Esophagus muscularis mucosa (tissue), 4 donors: ENCODE data around the gene TIMMDC1. TPM values are rescaled to one million over a fixed set of nuclear protein-coding genes. Genes with fewer than 3 reads are reported as not detected.

ENCODE experiments used
- DNase-seq: peaks from one replicate; pipeline ENCODE4 v3.0.0-alpha.2; 2017; ENCODE audit errors: extremely low spot score
- H3K27ac ChIP-seq, 4 donors: fragments of 200-600 bp; sonication (generic); replicated peaks in 1 of 4; 1 replicate in 3 of 4; 2 replicates in 1 of 4; pipeline ENCODE4 v1.5.1; 2016 to 2019; ENCODE audit warnings: mild to moderate bottlenecking in 1 of 4
- H3K27me3 ChIP-seq, 4 donors: fragments of 200-600 bp; sonication (generic); one replicate each; pipeline versions ENCODE4 v1.5.1 to v1.6.0; 2016 to 2019
- H3K36me3 ChIP-seq, 4 donors: fragments of 200-600 bp; sonication (generic); one replicate each; pipeline ENCODE4 v1.5.1; 2016 to 2019
- H3K4me1 ChIP-seq, 4 donors: fragments of 200-600 bp; sonication (generic); one replicate each; pipeline ENCODE4 v1.5.1; 2016 to 2019
- H3K4me3 ChIP-seq, 4 donors: fragments of 200-600 bp; sonication (generic); 1 replicate in 2 of 4; 2 replicates in 2 of 4; pipeline ENCODE4 v1.5.1; 2016 to 2019; ENCODE audit warnings: mild to moderate bottlenecking in 4 of 4, moderate library complexity in 1 of 4
- H3K9me3 ChIP-seq, 4 donors: fragments of 200-600 bp; sonication (generic); 1 replicate in 3 of 4; 2 replicates in 1 of 4; pipeline ENCODE4 v1.5.1; 2016 to 2019
- CTCF ChIP-seq, 3 experiments: fragments of 200-600 bp in 2 of 3; fragments of 450-650 bp in 1 of 3; sonication (generic) in 2 of 3; IDR thresholded peaks; one replicate each; pipeline ENCODE4 v1.5.1; 2017 to 2019; ENCODE audit warnings: antibody characterized with exemption in 3 of 3, mild to moderate bottlenecking in 2 of 3, moderate library complexity in 1 of 3
- EP300 ChIP-seq: sonication (generic); formaldehyde crosslinking; IDR thresholded peaks from one replicate; pipeline ENCODE4 v1.6.1; 2017; ENCODE audit warnings: antibody characterized with exemption
- POLR2A ChIP-seq: fragments of 450-650 bp; IDR thresholded peaks from one replicate; pipeline ENCODE4 v1.6.1; 2017; ENCODE audit warnings: antibody characterized with exemption, moderate library complexity, mild to moderate bottlenecking, low read depth
- POLR2AphosphoS5 ChIP-seq, 2 donors: sonication (generic); formaldehyde crosslinking; IDR thresholded peaks; one replicate each; pipeline ENCODE4 v1.6.1; 2017; ENCODE audit warnings: antibody characterized with exemption in 2 of 2
- WGBS: methylation state at CpG from one replicate; pipeline ENCODE4 v1.1.5; 2018; 5-methylcytosine and 5-hydroxymethylcytosine counted together
- intact Hi-C: fragments of 100-400 bp; cut with DNase I; formaldehyde crosslinking; loops from one replicate; pipeline ENCODE4 v1.15.1; 2023
- total RNA-seq, 4 donors: library from RNA; depleted of rRNA; stranded (reverse); fragments of >200 nt; gene quantifications; one replicate each; pipeline versions ENCODE4 v1.1.0 to v1.2.1, GENCODE V29; 2016

TIMMDC1 gene
- total RNA-seq, 4 donors from 2014 or later: 45.7 to 63.9 (median 54.7) TPM

- TF ChIP-seq POLR2A (no peak), CTCF (IDR thresholded peaks at IDR 0.05) (no peak), EP300 (no peak), POLR2AphosphoS5 (IDR thresholded peaks at IDR 0.05) (no peak)
- Histone ChIP-seq H3K27me3 (no peaks in the 10 kb centered on the region), H3K9me3 (no peaks in the 10 kb centered on the region), H3K4me3 (no peak overlapping the region), H3K27ac (no peak overlapping the region), H3K36me3 (peaks cover 18 to 89% (median 67%) of the 10 kb centered on the region in 4 donors), H3K4me1 (no peaks in the 10 kb centered on the region)
- WGBS: 85% methylated on average over 2 of the region's 2 CpGs
- no peak for DNase-seq
- intact Hi-C loops: no loop called here
Observed at GRCh38 chr3:119481079-119481478, 17.3 kb upstream of the TIMMDC1 start.

- Histone ChIP-seq H3K4me3 (no peak overlapping the region), H3K27ac (no peak overlapping the region), H3K4me1 (no peaks in the 10 kb centered on the region), H3K27me3 (no peaks in the 10 kb centered on the region), H3K9me3 (no peaks in the 10 kb centered on the region), H3K36me3 (peaks cover 30 to 90% (median 69%) of the 10 kb centered on the region in 4 donors)
- no peak for DNase-seq
- WGBS: 89% methylated on average over 1 of the region's 1 CpG
- intact Hi-C loops: no loop called here
- no peak for TF ChIP-seq POLR2AphosphoS5 (IDR thresholded peaks at IDR 0.05)
- no peak for TF ChIP-seq EP300
- TF ChIP-seq POLR2A: no peak
- TF ChIP-seq CTCF (IDR thresholded peaks at IDR 0.05): no peak
Observed at GRCh38 chr3:119483101-119483500, 15.2 kb upstream of the TIMMDC1 start.

- intact Hi-C loops: no loop called here
- Histone ChIP-seq H3K4me1 (no peaks in the 10 kb centered on the region), H3K27ac (no peak overlapping the region), H3K4me3 (no peak overlapping the region), H3K27me3 (no peaks in the 10 kb centered on the region), H3K9me3 (no peaks in the 10 kb centered on the region), H3K36me3 (peaks cover 13 to 87% (median 69%) of the 10 kb centered on the region in 4 donors)
- TF ChIP-seq POLR2AphosphoS5 (IDR thresholded peaks at IDR 0.05): no peak
- no peak for TF ChIP-seq EP300
- TF ChIP-seq CTCF (IDR thresholded peaks at IDR 0.05): no peak
- TF ChIP-seq POLR2A: no peak
- DNase-seq: no peak
- WGBS: 98% methylated on average over 2 of the region's 2 CpGs
Observed at GRCh38 chr3:119485563-119485962, 12.8 kb upstream of the TIMMDC1 start.

GRCh38 chr3:119490153-119490552 lies 8.2 kb upstream of the TIMMDC1 start:
- intact Hi-C loops: loop anchor here (10.0 kb wide), 1 partner anchor 185 kb away; the partner anchor contains the start of gene COX17
- peaks cover 12 to 70% (median 53%) of the 10 kb centered on the region in 4 donors for H3K36me3 ChIP-seq
- H3K4me1 ChIP-seq: no peaks in the 10 kb centered on the region
- H3K27ac ChIP-seq: no peak overlapping the region
- no peak for DNase-seq
- H3K9me3 ChIP-seq: no peaks in the 10 kb centered on the region
- no peaks in the 10 kb centered on the region for H3K27me3 ChIP-seq
- WGBS: 94% methylated on average over 2 of the region's 2 CpGs
- no peak for TF ChIP-seq CTCF (IDR thresholded peaks at IDR 0.05)
- H3K4me3 ChIP-seq: no peak overlapping the region

- intact Hi-C loops: loop anchor here (10.0 kb wide), 1 partner anchor 183 kb away; the partner anchor contains the start of gene COX17
- WGBS: 98% methylated on average over 2 of the region's 2 CpGs
Observed at GRCh38 chr3:119492128-119492527, 6.2 kb upstream of the TIMMDC1 start.

More at GRCh38 chr3:119492128-119492527, 6.2 kb upstream of the TIMMDC1 start:
- no peak overlapping the region for H3K27ac ChIP-seq
- H3K4me3 ChIP-seq: no peak overlapping the region
- H3K36me3 ChIP-seq: peaks cover 4 to 50% (median 34%) of the 10 kb centered on the region in 4 donors
- no peaks in the 10 kb centered on the region for H3K27me3 ChIP-seq
- no peaks in the 10 kb centered on the region for H3K4me1 ChIP-seq
- H3K9me3 ChIP-seq: no peaks in the 10 kb centered on the region
- TF ChIP-seq POLR2A (no peak), CTCF (IDR thresholded peaks at IDR 0.05) (no peak), EP300 (no peak), POLR2AphosphoS5 (IDR thresholded peaks at IDR 0.05) (no peak)
- no peak for DNase-seq
